Measurements from ENCODE around the gene TANK. TPM values are rescaled to one million over a fixed set of nuclear protein-coding genes. Genes with fewer than 3 reads are reported as not detected.
A peak's percentile ranks its signal among the peaks of the same experiment; 100 is the strongest.

The TANK gene
- total RNA-seq, 1 donor from 2014 or later: 33.6 TPM

- Histone ChIP-seq H3K36me3 (ENCODE audit: control insufficient read depth, insufficient read depth, low read length) (no peaks in the 10 kb centered on the region), H3K4me3 (ENCODE audit: low read depth, low read length) (no peak overlapping the region), H3K27me3 (ENCODE audit: control insufficient read depth, insufficient read depth, low read length) (no peaks in the 10 kb centered on the region)
- TF ChIP-seq, protein P1, sequence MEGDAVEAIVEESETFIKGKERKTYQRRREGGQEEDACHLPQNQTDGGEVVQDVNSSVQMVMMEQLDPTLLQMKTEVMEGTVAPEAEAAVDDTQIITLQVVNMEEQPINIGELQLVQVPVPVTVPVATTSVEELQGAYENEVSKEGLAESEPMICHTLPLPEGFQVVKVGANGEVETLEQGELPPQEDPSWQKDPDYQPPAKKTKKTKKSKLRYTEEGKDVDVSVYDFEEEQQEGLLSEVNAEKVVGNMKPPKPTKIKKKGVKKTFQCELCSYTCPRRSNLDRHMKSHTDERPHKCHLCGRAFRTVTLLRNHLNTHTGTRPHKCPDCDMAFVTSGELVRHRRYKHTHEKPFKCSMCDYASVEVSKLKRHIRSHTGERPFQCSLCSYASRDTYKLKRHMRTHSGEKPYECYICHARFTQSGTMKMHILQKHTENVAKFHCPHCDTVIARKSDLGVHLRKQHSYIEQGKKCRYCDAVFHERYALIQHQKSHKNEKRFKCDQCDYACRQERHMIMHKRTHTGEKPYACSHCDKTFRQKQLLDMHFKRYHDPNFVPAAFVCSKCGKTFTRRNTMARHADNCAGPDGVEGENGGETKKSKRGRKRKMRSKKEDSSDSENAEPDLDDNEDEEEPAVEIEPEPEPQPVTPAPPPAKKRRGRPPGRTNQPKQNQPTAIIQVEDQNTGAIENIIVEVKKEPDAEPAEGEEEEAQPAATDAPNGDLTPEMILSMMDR (IDR thresholded peaks at IDR 0.05; ENCODE audit: insufficient read depth, low read length, poor library complexity, severe bottlenecking): no peak
- DNase-seq (ENCODE audit: low read depth): no peak
Measured at GRCh38 chr2:161199912-161200701, 39.9 kb downstream of the TANK start.

- Histone ChIP-seq H3K4me3 (ENCODE audit: low read depth, low read length) (no peak overlapping the region), H3K36me3 (ENCODE audit: control insufficient read depth, insufficient read depth, low read length) (no peaks in the 10 kb centered on the region)
- TF ChIP-seq, protein P1 (IDR thresholded peaks at IDR 0.05; ENCODE audit: insufficient read depth, low read length, poor library complexity, severe bottlenecking): no peak
Measured at GRCh38 chr2:161204846-161205245, 44.6 kb downstream of the TANK start.

DNA sequence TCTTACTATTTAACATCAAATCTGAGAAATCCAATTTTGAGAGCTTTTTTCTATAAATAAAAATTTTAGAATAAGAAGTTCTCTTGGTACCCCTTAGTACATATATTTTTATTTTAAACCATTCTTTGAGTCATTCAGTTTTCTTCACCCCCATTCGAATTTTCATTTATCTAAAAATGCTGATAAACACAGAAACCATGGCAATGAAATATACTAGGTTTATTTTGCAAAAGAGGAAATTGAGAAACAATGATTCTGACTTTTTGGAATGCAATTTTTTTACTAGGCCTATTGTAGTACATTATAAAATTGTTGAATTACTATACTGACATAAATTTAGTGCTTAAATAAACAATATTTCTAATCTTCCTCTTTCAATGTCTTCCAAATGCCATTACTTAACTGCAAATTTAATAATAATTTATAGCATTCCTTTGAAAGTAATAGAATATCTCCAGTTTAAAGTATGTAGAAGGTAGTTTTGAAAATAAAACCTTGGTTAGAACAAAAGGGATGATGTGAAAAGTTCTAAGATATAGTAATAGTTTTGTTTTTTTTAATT lies 46.3 kb downstream of the TANK start:
- H3K27me3 ChIP-seq (ENCODE audit: control insufficient read depth, insufficient read depth, low read length): no peaks in the 10 kb centered on the region
- TF ChIP-seq, protein P1 (IDR thresholded peaks at IDR 0.05; ENCODE audit: insufficient read depth, low read length, poor library complexity, severe bottlenecking): no peak
- H3K4me3 ChIP-seq (ENCODE audit: low read depth, low read length): no peak overlapping the region
- no peaks in the 10 kb centered on the region for H3K36me3 ChIP-seq (ENCODE audit: control insufficient read depth, insufficient read depth, low read length)
- DNase-seq (ENCODE audit: low read depth): no peak

More at GRCh38 chr2:161204846-161205245, 44.6 kb downstream of the TANK start:
- H3K27me3 ChIP-seq (ENCODE audit: control insufficient read depth, insufficient read depth, low read length): no peaks in the 10 kb centered on the region
- no peak for DNase-seq (ENCODE audit: low read depth)

DNA sequence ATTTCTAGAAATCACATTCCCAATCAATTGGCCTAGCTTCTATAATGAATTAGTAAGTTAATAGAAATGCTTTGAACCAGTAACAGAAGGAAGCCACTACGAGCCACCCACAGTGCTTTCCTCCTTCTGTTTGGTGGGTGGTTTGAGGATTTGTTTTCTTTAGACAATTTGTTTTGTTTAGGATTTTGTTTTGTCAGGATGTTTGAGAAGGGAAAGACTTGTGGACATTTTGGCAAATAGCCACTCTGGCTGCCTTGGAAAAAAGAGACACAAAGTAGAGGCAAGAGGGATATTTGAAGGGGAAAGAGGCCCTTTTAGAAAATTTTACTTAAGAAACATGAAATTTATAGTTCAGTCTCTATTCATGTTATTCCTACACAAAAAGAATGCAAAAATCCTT lies 47.7 kb downstream of the TANK start:
- Histone ChIP-seq H3K27me3 (ENCODE audit: control insufficient read depth, insufficient read depth, low read length) (no peaks in the 10 kb centered on the region), H3K36me3 (ENCODE audit: control insufficient read depth, insufficient read depth, low read length) (no peaks in the 10 kb centered on the region), H3K4me3 (ENCODE audit: low read depth, low read length) (no peak overlapping the region)
- TF ChIP-seq, protein P1 (IDR thresholded peaks at IDR 0.05; ENCODE audit: insufficient read depth, low read length, poor library complexity, severe bottlenecking): no peak
- DNase-seq (ENCODE audit: low read depth): no peak

- TF ChIP-seq, protein P1 (IDR thresholded peaks at IDR 0.05; ENCODE audit: insufficient read depth, low read length, poor library complexity, severe bottlenecking): no peak
- no peaks in the 10 kb centered on the region for H3K27me3 ChIP-seq (ENCODE audit: control insufficient read depth, insufficient read depth, low read length)
- DNase-seq (ENCODE audit: low read depth): peak; percentile 51
- H3K36me3 ChIP-seq (ENCODE audit: control insufficient read depth, insufficient read depth, low read length): no peaks in the 10 kb centered on the region
- H3K4me3 ChIP-seq (ENCODE audit: low read depth, low read length): no peak overlapping the region
Measured at GRCh38 chr2:161208527-161209139, 48.4 kb downstream of the TANK start.

Data from kidney epithelial cell (primary cell).